Measurements from ENCODE around the gene TSPAN14.

DNA sequence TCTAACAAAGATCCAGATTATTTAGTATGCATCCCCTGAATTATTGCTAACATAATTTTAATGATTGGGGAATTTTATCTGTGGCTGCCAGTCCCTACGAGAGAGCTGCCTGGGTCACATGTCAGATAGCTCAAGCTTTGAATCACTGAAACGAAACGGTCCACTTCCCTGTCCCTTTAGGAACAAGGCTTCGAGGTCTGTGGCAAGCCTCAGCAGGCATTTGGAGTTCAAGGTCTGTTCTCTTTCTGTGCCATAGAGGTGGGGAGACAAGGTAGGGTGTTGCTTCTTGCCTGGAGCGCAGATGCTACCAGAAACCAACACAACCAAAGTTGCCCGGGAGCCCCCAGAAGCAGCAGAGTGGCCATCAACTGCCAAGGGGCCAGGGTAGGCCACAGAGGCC is 69.7 kb downstream of the TSPAN14 start:
- TF ChIP-seq, protein P1, sequence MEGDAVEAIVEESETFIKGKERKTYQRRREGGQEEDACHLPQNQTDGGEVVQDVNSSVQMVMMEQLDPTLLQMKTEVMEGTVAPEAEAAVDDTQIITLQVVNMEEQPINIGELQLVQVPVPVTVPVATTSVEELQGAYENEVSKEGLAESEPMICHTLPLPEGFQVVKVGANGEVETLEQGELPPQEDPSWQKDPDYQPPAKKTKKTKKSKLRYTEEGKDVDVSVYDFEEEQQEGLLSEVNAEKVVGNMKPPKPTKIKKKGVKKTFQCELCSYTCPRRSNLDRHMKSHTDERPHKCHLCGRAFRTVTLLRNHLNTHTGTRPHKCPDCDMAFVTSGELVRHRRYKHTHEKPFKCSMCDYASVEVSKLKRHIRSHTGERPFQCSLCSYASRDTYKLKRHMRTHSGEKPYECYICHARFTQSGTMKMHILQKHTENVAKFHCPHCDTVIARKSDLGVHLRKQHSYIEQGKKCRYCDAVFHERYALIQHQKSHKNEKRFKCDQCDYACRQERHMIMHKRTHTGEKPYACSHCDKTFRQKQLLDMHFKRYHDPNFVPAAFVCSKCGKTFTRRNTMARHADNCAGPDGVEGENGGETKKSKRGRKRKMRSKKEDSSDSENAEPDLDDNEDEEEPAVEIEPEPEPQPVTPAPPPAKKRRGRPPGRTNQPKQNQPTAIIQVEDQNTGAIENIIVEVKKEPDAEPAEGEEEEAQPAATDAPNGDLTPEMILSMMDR (IDR thresholded peaks at IDR 0.05; ENCODE audit: low read depth, low read length) = no peak
- no peak for TF ChIP-seq MYC (IDR thresholded peaks at IDR 0.05; ENCODE audit: low read depth, low read length)
- no peak for TF ChIP-seq POLR2A (IDR thresholded peaks at IDR 0.05; ENCODE audit: extremely low read depth, insufficient read length)
- TF ChIP-seq, protein P2, sequence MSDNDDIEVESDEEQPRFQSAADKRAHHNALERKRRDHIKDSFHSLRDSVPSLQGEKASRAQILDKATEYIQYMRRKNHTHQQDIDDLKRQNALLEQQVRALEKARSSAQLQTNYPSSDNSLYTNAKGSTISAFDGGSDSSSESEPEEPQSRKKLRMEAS (IDR thresholded peaks at IDR 0.05; ENCODE audit: low read depth, low read length) = no peak

Measured in NB4 (cell line).